SK-N-SH treated with all-trans-retinoic acid at 6 μM for 48 hours (cell line): ENCODE measurements around the gene CILP.

Source experiments
- ESRRG ChIP-seq: fragments of 250-450 bp; sonication (Bioruptor Pico); IDR thresholded peaks from 2 replicates; pipeline ENCODE4 v1.6.1; 2021; ENCODE audit warnings: mild to moderate bottlenecking
- ISL1 ChIP-seq: fragments of 250-450 bp; sonication (Bioruptor Pico); IDR thresholded peaks from 2 replicates; pipeline ENCODE4 v2.1.2; 2022; ENCODE audit warnings: mild to moderate bottlenecking, moderate library complexity
- OSR1 ChIP-seq: fragments of 250-450 bp; sonication (Bioruptor Pico); IDR thresholded peaks from 2 replicates; pipeline ENCODE4 v1.8.0; 2022; ENCODE audit warnings: moderate library complexity, mild to moderate bottlenecking, inconsistent platforms

DNA sequence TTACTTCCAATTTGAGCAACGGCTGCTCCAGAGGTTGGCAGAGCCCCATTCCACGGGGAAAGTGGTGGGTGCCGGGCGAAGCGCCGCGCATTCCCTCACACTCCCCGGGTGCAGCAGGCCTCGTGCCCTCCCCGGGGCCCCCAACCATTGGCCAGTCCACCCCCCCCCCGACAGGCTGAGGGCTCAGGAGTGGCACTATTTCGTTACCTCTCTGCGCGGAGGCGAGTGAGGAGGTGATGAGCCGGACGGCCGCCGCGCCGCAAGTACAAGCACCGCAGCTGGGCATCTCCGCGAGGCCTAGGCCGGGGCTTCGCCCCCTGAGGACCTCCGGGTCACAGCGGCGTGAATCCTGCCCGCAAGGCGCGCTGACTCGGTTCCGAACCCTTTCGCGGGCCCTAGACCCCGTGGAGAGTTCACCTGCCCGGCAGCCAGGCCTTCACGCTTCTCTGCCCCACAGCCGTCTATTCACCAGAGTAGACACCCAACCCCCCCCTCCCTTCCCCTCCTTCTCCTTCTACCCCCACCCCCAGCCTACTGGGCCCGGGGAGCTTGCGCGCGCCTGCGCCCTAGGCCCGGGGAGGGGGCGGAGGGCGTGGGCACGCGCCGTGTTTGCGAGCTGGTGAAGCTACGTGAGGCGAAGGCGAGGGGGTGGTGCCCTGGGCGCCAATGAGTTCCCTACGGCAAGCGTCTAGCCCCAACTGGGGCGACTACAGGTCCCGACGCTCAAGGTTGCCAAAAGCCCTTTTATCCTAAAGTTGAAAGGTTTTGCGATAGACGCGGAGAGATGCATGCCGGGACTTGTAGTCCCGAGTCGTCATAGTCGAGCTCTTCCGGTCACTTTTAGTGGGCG, 26.2 kb downstream of the CILP start, which contains the start of gene CLPX:
- TF ChIP-seq ISL1 (CRISPR knock-in tag) (no peak), ESRRG (CRISPR knock-in tag) (no peak), OSR1 (CRISPR knock-in tag) (no peak)
